Measurements from ENCODE around the gene ACCS.

ACCS gene

GRCh38 chr11:44043157-44043556, 22.9 kb upstream of the ACCS start:
- DNase-seq = no peak

GRCh38 chr11:44046182-44046581, 19.9 kb upstream of the ACCS start:
- DNase-seq = no peak

GRCh38 chr11:44047298-44047697, 18.8 kb upstream of the ACCS start:
- DNase-seq = no peak

GRCh38 chr11:44047931-44048431, 18.1 kb upstream of the ACCS start, which contains the start of gene ACCSL:
Gene ACCSL, plus strand, starts transcription at chr11:44047981. Its CDS starts 56 bp downstream, at chr11:44048037.
- no peak for DNase-seq

- no peak for DNase-seq
Observed at GRCh38 chr11:44049832-44050231, 16.2 kb upstream of the ACCS start.

- DNase-seq = no peak
Observed at GRCh38 chr11:44051171-44051570, 14.9 kb upstream of the ACCS start.

GRCh38 chr11:44057340-44057739, 8.7 kb upstream of the ACCS start:
- no peak for DNase-seq

- DNase-seq = no peak
Observed at GRCh38 chr11:44058275-44058674, 7.8 kb upstream of the ACCS start.

- no peak for DNase-seq
Observed at GRCh38 chr11:44065161-44065661, 859 bp upstream of the ACCS start.

GRCh38 chr11:44066732-44067141, 667 bp downstream of the ACCS start:
- DNase-seq = no peak

- DNase-seq = no peak
Observed at GRCh38 chr11:44067266-44067665, 1.2 kb downstream of the ACCS start.

GRCh38 chr11:44068180-44068579, 2.1 kb downstream of the ACCS start:
- no peak for DNase-seq

GRCh38 chr11:44071157-44071556, 5.1 kb downstream of the ACCS start:
- DNase-seq = no peak

GRCh38 chr11:44072757-44073658, 6.9 kb downstream of the ACCS start:
- DNase-seq = no peak

GRCh38 chr11:44078794-44079193, 12.7 kb downstream of the ACCS start:
- DNase-seq = no peak

GRCh38 chr11:44079376-44079775, 13.3 kb downstream of the ACCS start:
- no peak for DNase-seq

GRCh38 chr11:44080951-44081350, 14.9 kb downstream of the ACCS start:
- DNase-seq = no peak

- no peak for DNase-seq
Observed at GRCh38 chr11:44082645-44083044, 16.6 kb downstream of the ACCS start.

GRCh38 chr11:44083433-44083832, 17.4 kb downstream of the ACCS start:
- DNase-seq = no peak

GRCh38 chr11:44083906-44084305, 17.8 kb downstream of the ACCS start:
- DNase-seq = no peak

GRCh38 chr11:44085330-44085729, 19.3 kb downstream of the ACCS start:
- DNase-seq = no peak

- no peak for DNase-seq
Observed at GRCh38 chr11:44088377-44088776, 22.3 kb downstream of the ACCS start.

GRCh38 chr11:44088871-44089270, 22.8 kb downstream of the ACCS start:
- no peak for DNase-seq

- DNase-seq = no peak
Observed at GRCh38 chr11:44090539-44090938, 24.5 kb downstream of the ACCS start.
